NCI-H1092 treated with DMSO at 0.1 percent for 48 hours (cell line): ENCODE results near the gene SULT2B1.

ENCODE experiments used
- DNase-seq: peaks from one replicate; lab custom pipeline; 2025; lab: John Stamatoyannopoulos, UW

The SULT2B1 gene

GRCh38 chr19:48634424-48635262, 82.7 kb downstream of the SULT2B1 start:
- DNase-seq: peak; percentile 90

GRCh38 chr19:48635263-48635965, 83.4 kb downstream of the SULT2B1 start:
- peak; percentile 58 for DNase-seq

- peak; percentile 9 for DNase-seq
Observed at GRCh38 chr19:48635966-48636858, 84.2 kb downstream of the SULT2B1 start.

GRCh38 chr19:48636859-48637448, 85.0 kb downstream of the SULT2B1 start, which contains the start of gene DBP:
TSS of gene DBP (minus strand) at chr19:48637379. CDS start at chr19:48636994, 385 bp downstream.
- DNase-seq: peak; percentile 58

GRCh38 chr19:48637449-48637947, 85.5 kb downstream of the SULT2B1 start:
- DNase-seq: peak; percentile 94

- DNase-seq: peak; percentile 86
Observed at GRCh38 chr19:48637948-48638830, 86.2 kb downstream of the SULT2B1 start.

- DNase-seq: no peak
Observed at GRCh38 chr19:48638831-48639381, 86.9 kb downstream of the SULT2B1 start.

GRCh38 chr19:48639483-48640375, 87.8 kb downstream of the SULT2B1 start:
- no peak for DNase-seq

GRCh38 chr19:48641850-48642249, 89.9 kb downstream of the SULT2B1 start:
- DNase-seq: no peak

GRCh38 chr19:48642862-48643261, 90.9 kb downstream of the SULT2B1 start:
- DNase-seq: no peak

- no peak for DNase-seq
Observed at GRCh38 chr19:48644355-48644754, 92.4 kb downstream of the SULT2B1 start.

- DNase-seq: peak; percentile 31
Observed at GRCh38 chr19:48644839-48645619, 93.1 kb downstream of the SULT2B1 start.

- DNase-seq: no peak
Observed at GRCh38 chr19:48645620-48646000, 93.6 kb downstream of the SULT2B1 start.

GRCh38 chr19:48646001-48646721, 94.2 kb downstream of the SULT2B1 start, which contains the start of gene CA11:
TSS of gene CA11 (minus strand) at chr19:48646187. CDS start at chr19:48645632, 555 bp downstream.
- DNase-seq: peak; percentile 81

GRCh38 chr19:48646722-48647216, 94.8 kb downstream of the SULT2B1 start:
- no peak for DNase-seq

GRCh38 chr19:48648134-48648533, 96.2 kb downstream of the SULT2B1 start:
- no peak for DNase-seq
